ENCODE data around the gene QSOX2.

DNA sequence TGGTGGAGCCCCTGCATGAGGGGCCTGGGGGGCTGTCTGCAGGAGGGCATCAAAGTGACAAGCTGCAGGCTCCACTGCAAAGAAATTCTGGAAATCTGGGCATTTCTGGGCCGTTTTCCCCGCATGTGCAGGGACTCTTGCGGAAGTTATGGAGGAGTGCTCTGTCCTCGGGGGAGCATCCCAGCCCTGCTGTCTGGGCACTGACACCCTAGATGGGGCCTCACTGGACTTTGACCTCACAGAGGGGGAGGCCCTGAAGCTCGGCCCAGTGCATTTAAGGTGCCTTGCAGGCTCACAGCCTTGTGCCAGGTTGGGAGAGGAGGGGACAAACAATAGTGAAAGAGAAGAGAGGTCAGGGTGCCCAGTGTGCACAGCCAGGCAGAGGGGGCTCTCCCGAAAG lies 76.1 kb downstream of the QSOX2 start:
- TF ChIP-seq FOXP2 (optimal IDR thresholded peaks at IDR 0.05; ENCODE audit: borderline replicate concordance, extremely low read depth, extremely low read length, insufficient read depth) (no peak), SIN3A (IDR thresholded peaks at IDR 0.05; ENCODE audit: borderline replicate concordance, insufficient read depth, low read length) (no peak), TAF1 (IDR thresholded peaks at IDR 0.05; ENCODE audit: borderline replicate concordance, insufficient read depth, low read length) (no peak), POLR2AphosphoS5 (IDR thresholded peaks at IDR 0.05; ENCODE audit: low read depth, low read length) (no peak)
- TF ChIP-seq, protein P1, sequence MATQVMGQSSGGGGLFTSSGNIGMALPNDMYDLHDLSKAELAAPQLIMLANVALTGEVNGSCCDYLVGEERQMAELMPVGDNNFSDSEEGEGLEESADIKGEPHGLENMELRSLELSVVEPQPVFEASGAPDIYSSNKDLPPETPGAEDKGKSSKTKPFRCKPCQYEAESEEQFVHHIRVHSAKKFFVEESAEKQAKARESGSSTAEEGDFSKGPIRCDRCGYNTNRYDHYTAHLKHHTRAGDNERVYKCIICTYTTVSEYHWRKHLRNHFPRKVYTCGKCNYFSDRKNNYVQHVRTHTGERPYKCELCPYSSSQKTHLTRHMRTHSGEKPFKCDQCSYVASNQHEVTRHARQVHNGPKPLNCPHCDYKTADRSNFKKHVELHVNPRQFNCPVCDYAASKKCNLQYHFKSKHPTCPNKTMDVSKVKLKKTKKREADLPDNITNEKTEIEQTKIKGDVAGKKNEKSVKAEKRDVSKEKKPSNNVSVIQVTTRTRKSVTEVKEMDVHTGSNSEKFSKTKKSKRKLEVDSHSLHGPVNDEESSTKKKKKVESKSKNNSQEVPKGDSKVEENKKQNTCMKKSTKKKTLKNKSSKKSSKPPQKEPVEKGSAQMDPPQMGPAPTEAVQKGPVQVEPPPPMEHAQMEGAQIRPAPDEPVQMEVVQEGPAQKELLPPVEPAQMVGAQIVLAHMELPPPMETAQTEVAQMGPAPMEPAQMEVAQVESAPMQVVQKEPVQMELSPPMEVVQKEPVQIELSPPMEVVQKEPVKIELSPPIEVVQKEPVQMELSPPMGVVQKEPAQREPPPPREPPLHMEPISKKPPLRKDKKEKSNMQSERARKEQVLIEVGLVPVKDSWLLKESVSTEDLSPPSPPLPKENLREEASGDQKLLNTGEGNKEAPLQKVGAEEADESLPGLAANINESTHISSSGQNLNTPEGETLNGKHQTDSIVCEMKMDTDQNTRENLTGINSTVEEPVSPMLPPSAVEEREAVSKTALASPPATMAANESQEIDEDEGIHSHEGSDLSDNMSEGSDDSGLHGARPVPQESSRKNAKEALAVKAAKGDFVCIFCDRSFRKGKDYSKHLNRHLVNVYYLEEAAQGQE (IDR thresholded peaks at IDR 0.05; ENCODE audit: insufficient read depth in 1 of 2, low read depth in 2 of 2, low read length in 2 of 2): no peak

Measured in PFSK-1 (cell line).